K562 (cell line): Measurements from ENCODE around the gene PATL1. TPM values are rescaled to one million over a fixed set of nuclear protein-coding genes. Genes with fewer than 3 reads are reported as not detected.
A peak's percentile ranks its signal among the peaks of the same experiment; 100 is the strongest.

Source experiments
- ATF7 ChIP-seq: fragments of 450-650 bp; IDR thresholded peaks from 2 replicates; pipeline ENCODE4 v1.7.1; 2014; ENCODE audit warnings: mild to moderate bottlenecking, moderate library complexity
- BRD4 ChIP-seq: fragments of 200-600 bp; sonication (generic); IDR thresholded peaks from 2 replicates; pipeline ENCODE4 v1.6.1; 2017; ENCODE audit warnings: inconsistent platforms
- ELF1 ChIP-seq: fragments of 200-800 bp; sonication (Bioruptor generic); IDR thresholded peaks from 2 replicates; pipeline ENCODE4 v1.6.1; 2016; ENCODE audit warnings: missing genetic modification characterization, missing compliant biosample characterization
- ELF4 ChIP-seq: fragments of 450-650 bp; formaldehyde crosslinking; IDR thresholded peaks from 2 replicates; pipeline ENCODE4 v1.4.0; 2022; ENCODE audit warnings: missing genetic modification characterization
- ETS2 ChIP-seq: IDR thresholded peaks from 2 replicates; pipeline ENCODE4 v1.6.1; 2016; ENCODE audit warnings: borderline replicate concordance, missing genetic modification characterization, mild to moderate bottlenecking, moderate library complexity, missing compliant biosample characterization; ENCODE audit not compliant: poor library complexity, severe bottlenecking
- ETV5 ChIP-seq: sonication (generic); formaldehyde crosslinking; IDR thresholded peaks from 2 replicates; pipeline ENCODE4 v1.4.0; 2020; ENCODE audit warnings: low read depth, mild to moderate bottlenecking, missing genetic modification reagents
- FOSL1 ChIP-seq: fragments of 200-800 bp; sonication (Bioruptor generic); conservative IDR thresholded peaks from 2 replicates; pipeline ENCODE4 v1.6.1; 2016; ENCODE audit warnings: missing genetic modification characterization, missing compliant biosample characterization
- FUS ChIP-seq: fragments of 200-400 bp; formaldehyde crosslinking; optimal IDR thresholded peaks from 2 replicates; pipeline ENCODE3; 2017; ENCODE audit warnings: low read depth, low read length
- HCFC1 ChIP-seq: IDR thresholded peaks from 2 replicates; pipeline ENCODE4 v1.6.1; 2012; ENCODE audit warnings: low read depth, low read length, improper control_type of control experiment
- HLTF ChIP-seq: fragments of 450-650 bp; IDR thresholded peaks from 2 replicates; pipeline ENCODE4 v1.6.1; 2016
- MYNN ChIP-seq, 2 experiments: sonication (generic); formaldehyde crosslinking in 1 of 2; IDR thresholded peaks; 2 replicates each; pipeline versions ENCODE4 v1.5.0 to v1.6.1; 2016 to 2020; ENCODE audit warnings: antibody characterized with exemption in 1 of 2, missing genetic modification reagents in 1 of 2
- POLR2B ChIP-seq: fragments of 450-650 bp; IDR thresholded peaks from 2 replicates; pipeline ENCODE4 v1.6.1; 2018; ENCODE audit warnings: low read depth; ENCODE audit not compliant: partially characterized antibody
- SIRT6 ChIP-seq: IDR thresholded peaks from one replicate; pipeline ENCODE4 v1.6.1; 2012; ENCODE audit warnings: low read depth, mild to moderate bottlenecking, control low read depth, inconsistent platforms, low read length, moderate library complexity
- TAF1 ChIP-seq: IDR thresholded peaks from 2 replicates; pipeline ENCODE4 v1.6.1; 2011; ENCODE audit warnings: mild to moderate bottlenecking, low read length, moderate library complexity; ENCODE audit not compliant: insufficient read depth, control insufficient read depth, severe bottlenecking; ENCODE audit errors: extremely low read depth
- TBL1XR1 ChIP-seq, 2 experiments: IDR thresholded peaks; 2 replicates each; pipeline ENCODE4 v1.6.1; 2012; ENCODE audit warnings: improper control_type of control experiment in 2 of 2, low read length in 2 of 2, mild to moderate bottlenecking in 1 of 2
- TBP ChIP-seq: optimal IDR thresholded peaks from 2 replicates; pipeline ENCODE3; 2011; ENCODE audit warnings: low read depth, low read length, improper control_type of control experiment
- ZBTB17 ChIP-seq: fragments of 450-650 bp; formaldehyde crosslinking; IDR thresholded peaks from 2 replicates; pipeline ENCODE4 v1.4.0; 2020; ENCODE audit warnings: mild to moderate bottlenecking
- ZNF232 ChIP-seq: sonication (generic); formaldehyde crosslinking; IDR thresholded peaks from 2 replicates; pipeline ENCODE4 v1.8.0; 2022; ENCODE audit warnings: mild to moderate bottlenecking, missing genetic modification reagents
- ZNF584 ChIP-seq: fragments of 200-800 bp; sonication (Bioruptor generic); IDR thresholded peaks from 2 replicates; pipeline ENCODE4 v1.6.1; 2016; ENCODE audit warnings: low read depth, mild to moderate bottlenecking, missing genetic modification characterization, missing compliant biosample characterization
- polyA plus RNA-seq, 8 experiments: library from polyadenylated mRNA; depleted of rRNA in 4 of 8; stranded (reverse) in 5 of 8; unstranded in 3 of 8; fragments of >200 nt; fragmentation: Nextera tagmentation in 2 of 8; fragmentation: Illumina TruSeq in 1 of 8; extraction: Ambion mirVana in 2 of 8; extraction: Trizol in 1 of 8; gene quantifications; 2 replicates each; pipeline versions ENCODE4 v1.2.1 to v1.2.3, GENCODE V29; 2011 to 2014; ENCODE audit warnings: inconsistent platforms in 1 of 8, missing spikeins in 1 of 8
- total RNA-seq, 7 experiments: library from RNA; depleted of rRNA in 6 of 7; stranded (reverse); fragments of >200 nt in 6 of 7; fragmentation: Illumina TruSeq in 2 of 7; extraction: Trizol in 2 of 7; gene quantifications; 2 replicates each; pipeline versions ENCODE4 v1.2.1 to v1.2.3, GENCODE V29; 2011 to 2021; ENCODE audit warnings: low replicate concordance in 1 of 7
- TF ChIP-seq, protein P1 (sequence below), 2 experiments: fragments of 450-650 bp in 1 of 2; sonication (generic) in 1 of 2; formaldehyde crosslinking in 1 of 2; IDR thresholded peaks in 1 of 2; conservative IDR thresholded peaks in 1 of 2; 2 replicates each; pipeline versions ENCODE4 v1.6.1 to v1.8.1; 2016 to 2023; ENCODE audit warnings: mild to moderate bottlenecking in 2 of 2, moderate library complexity in 2 of 2, inconsistent platforms in 1 of 2, missing genetic modification reagents in 1 of 2
- TF ChIP-seq, protein P2 (sequence below): sonication (generic); formaldehyde crosslinking; IDR thresholded peaks from 2 replicates; pipeline ENCODE4 v1.5.0; 2020; ENCODE audit warnings: missing genetic modification reagents
- TF ChIP-seq, protein P3 (sequence below): fragments of 250-450 bp; sonication (Bioruptor Pico); IDR thresholded peaks from 2 replicates; pipeline ENCODE4 v1.6.1; 2021; ENCODE audit warnings: mild to moderate bottlenecking
- TF ChIP-seq, protein P4 (sequence below): fragments of 450-650 bp; formaldehyde crosslinking; IDR thresholded peaks from 2 replicates; pipeline ENCODE4 v1.4.0; 2020; ENCODE audit warnings: mild to moderate bottlenecking, moderate library complexity

Gene PATL1
- total and polyA plus RNA-seq, 9 of the 15 experiments (the other 6 are each of a cell fraction or from before 2014, with no cell fraction given), result 3.2 to 48.0 (median 16.4) TPM

DNA sequence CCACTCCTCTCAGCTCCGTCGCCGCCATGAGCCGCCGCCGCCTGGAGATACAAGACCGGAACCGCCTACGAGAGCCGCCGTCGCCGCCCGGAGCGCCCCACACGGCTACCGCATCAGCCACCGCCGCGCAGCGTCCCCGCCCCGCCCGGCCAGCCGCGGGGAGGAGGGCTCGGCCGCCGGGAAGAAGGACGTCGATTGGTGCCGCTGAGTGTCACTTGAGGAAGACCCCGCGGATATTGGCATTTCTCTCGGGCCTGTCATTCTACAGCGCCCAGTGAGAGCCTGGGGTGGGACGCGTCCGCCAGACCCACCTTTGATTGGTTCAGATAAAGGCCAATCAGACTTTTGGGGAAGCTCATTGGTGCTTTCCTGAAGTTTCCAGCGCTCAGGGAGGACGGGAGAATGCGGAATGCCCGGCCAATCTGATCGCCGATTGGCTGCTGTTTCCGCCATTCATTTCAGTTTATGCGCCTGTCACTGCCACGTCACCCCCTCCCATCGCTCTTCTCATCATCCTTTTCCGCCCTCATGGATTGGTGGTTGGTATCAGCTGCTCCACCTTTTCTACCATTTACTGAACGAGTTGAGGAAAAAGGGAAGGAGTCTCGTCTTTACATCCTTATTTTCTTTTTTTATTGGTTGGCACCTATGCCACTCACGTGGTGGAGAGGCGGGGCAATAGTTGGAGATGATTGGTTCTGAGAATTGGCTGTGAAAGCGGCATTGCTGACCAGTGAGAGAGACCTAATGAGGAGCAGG, 53.0 kb downstream of the PATL1 start, which contains the start of gene OSBP (continued):
- TF ChIP-seq, protein P1, sequence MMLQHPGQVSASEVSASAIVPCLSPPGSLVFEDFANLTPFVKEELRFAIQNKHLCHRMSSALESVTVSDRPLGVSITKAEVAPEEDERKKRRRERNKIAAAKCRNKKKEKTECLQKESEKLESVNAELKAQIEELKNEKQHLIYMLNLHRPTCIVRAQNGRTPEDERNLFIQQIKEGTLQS (IDR thresholded peaks at IDR 0.05), result peak; percentile 81
- TF ChIP-seq, protein P1 (CRISPR knock-in tag; conservative IDR thresholded peaks at IDR 0.05), result no peak
- peak; percentile 66; the same call in 1 of the 2 replicates for TF ChIP-seq ETV5 (CRISPR knock-in tag)
- no peak for TF ChIP-seq ETS2 (tag)
- no peak for TF ChIP-seq MYNN (IDR thresholded peaks at IDR 0.05)
- TF ChIP-seq MYNN (CRISPR knock-in tag; IDR thresholded peaks at IDR 0.05), result no peak
- TF ChIP-seq, protein P2, sequence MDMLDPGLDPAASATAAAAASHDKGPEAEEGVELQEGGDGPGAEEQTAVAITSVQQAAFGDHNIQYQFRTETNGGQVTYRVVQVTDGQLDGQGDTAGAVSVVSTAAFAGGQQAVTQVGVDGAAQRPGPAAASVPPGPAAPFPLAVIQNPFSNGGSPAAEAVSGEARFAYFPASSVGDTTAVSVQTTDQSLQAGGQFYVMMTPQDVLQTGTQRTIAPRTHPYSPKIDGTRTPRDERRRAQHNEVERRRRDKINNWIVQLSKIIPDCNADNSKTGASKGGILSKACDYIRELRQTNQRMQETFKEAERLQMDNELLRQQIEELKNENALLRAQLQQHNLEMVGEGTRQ (CRISPR knock-in tag), result peak; percentile 73
- peak; percentile 80 for TF ChIP-seq FOSL1 (tag)
- no peak for TF ChIP-seq FUS
- no peak for TF ChIP-seq HLTF
- TF ChIP-seq, protein P3, sequence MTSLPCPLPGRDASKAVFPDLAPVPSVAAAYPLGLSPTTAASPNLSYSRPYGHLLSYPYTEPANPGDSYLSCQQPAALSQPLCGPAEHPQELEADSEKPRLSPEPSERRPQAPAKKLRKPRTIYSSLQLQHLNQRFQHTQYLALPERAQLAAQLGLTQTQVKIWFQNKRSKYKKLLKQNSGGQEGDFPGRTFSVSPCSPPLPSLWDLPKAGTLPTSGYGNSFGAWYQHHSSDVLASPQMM (CRISPR knock-in tag), result no peak
- no peak for TF ChIP-seq ZNF584
- TF ChIP-seq TBL1XR1 (IDR thresholded peaks at IDR 0.05; ENCODE audit: low read length in 2 of 2), result 0 out of 4 replicates have a peak, but pooled peaks of 1 of the 2 experiments have one; percentile 37
- TF ChIP-seq ZBTB17 (CRISPR knock-in tag), result no peak
- TF ChIP-seq HCFC1, result peak; percentile 70
- peak; percentile 68 for TF ChIP-seq TAF1
- peak; percentile 78 for TF ChIP-seq ELF4 (CRISPR knock-in tag)
- peak; percentile 97 for TF ChIP-seq ATF7
- TF ChIP-seq POLR2B, result peak; percentile 20
- no peak for TF ChIP-seq ZNF232 (CRISPR knock-in tag)
- no peak for TF ChIP-seq SIRT6
- TF ChIP-seq TBP, result no peak
- no peak for TF ChIP-seq BRD4
- TF ChIP-seq, protein P4, sequence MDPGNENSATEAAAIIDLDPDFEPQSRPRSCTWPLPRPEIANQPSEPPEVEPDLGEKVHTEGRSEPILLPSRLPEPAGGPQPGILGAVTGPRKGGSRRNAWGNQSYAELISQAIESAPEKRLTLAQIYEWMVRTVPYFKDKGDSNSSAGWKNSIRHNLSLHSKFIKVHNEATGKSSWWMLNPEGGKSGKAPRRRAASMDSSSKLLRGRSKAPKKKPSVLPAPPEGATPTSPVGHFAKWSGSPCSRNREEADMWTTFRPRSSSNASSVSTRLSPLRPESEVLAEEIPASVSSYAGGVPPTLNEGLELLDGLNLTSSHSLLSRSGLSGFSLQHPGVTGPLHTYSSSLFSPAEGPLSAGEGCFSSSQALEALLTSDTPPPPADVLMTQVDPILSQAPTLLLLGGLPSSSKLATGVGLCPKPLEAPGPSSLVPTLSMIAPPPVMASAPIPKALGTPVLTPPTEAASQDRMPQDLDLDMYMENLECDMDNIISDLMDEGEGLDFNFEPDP, result no peak
- TF ChIP-seq ELF1 (tag), result peak; percentile 83
